ENCODE measurements around the gene ZNF513. TPM values are rescaled to one million over a fixed set of nuclear protein-coding genes. Genes with fewer than 3 reads are reported as not detected.

Gene ZNF513
- total and polyA plus RNA-seq, 2 donors (not counting 1 experiment from before 2014, with no cell fraction given) = 29.0 to 36.8 TPM

GRCh38 chr2:27362678-27363420 lies 17.7 kb downstream of the ZNF513 start:
- intact Hi-C loops (cut with micrococcal nuclease) = no loop called here
- Histone ChIP-seq H3K27ac (ENCODE audit: low read length in 2 of 2) (no peak overlapping the region), H3K4me1 (ENCODE audit: control insufficient read depth in 2 of 2, insufficient read depth in 2 of 2, low read length in 2 of 2) (peaks cover 4 to 5% of the 10 kb centered on the region in 2 donors), H3K27me3 (replicated peaks in 1 of 4; ENCODE audit: control extremely low read depth in 1 of 4, control insufficient read depth in 3 of 4, insufficient read depth in 4 of 4, low read length in 3 of 4) (no peaks in the 10 kb centered on the region), H4K20me1 (ENCODE audit: control insufficient read depth, insufficient read depth, low read length, poor library complexity, severe bottlenecking) (no peaks in the 10 kb centered on the region), H3K36me3 (replicated peaks in 1 of 2; ENCODE audit: control extremely low read depth in 1 of 2, control insufficient read depth in 1 of 2, extremely low read depth in 1 of 2, insufficient read depth in 2 of 2, low read length in 1 of 2) (peaks cover 0 to 35% of the 10 kb centered on the region in 2 experiments), H3K9me3 (ENCODE audit: control extremely low read depth in 1 of 3, control insufficient read depth in 2 of 3, insufficient read depth in 1 of 3, low read length in 2 of 3) (no peaks in the 10 kb centered on the region), H3K9ac (ENCODE audit: low read length) (no peak overlapping the region), H3K4me2 (replicated peaks; ENCODE audit: low read depth, low read length, poor library complexity, severe bottlenecking) (no peak overlapping the region), H3K4me3 (ENCODE audit: control extremely low read depth in 1 of 5, extremely low read depth in 1 of 5, insufficient read depth in 1 of 5, low read depth in 2 of 5, low read length in 4 of 5) (no peak overlapping the region), H3K79me2 (ENCODE audit: control insufficient read depth, insufficient read depth, low read length) (peaks cover 8% of the 10 kb centered on the region), H2AFZ (ENCODE audit: insufficient read depth, low read depth, low read length, poor library complexity, severe bottlenecking) (no peak overlapping the region)
- CTCF ChIA-PET = no interaction called here
- POLR2A ChIA-PET = no interaction called here
- ATAC-seq (ENCODE audit: low read depth) (no peak), DNase-seq (no peak)
- WGBS (ENCODE audit: insufficient coverage) = 100% methylated on average over 3 of the region's 4 CpGs
- H3K4me1 Mint-ChIP-seq = peaks cover 6% of the 10 kb centered on the region
- no peak overlapping the region for H3K27ac Mint-ChIP-seq
- TF ChIP-seq EZH2 (IDR thresholded peaks at IDR 0.05; ENCODE audit: borderline replicate concordance, insufficient read depth, low read depth, low read length, poor library complexity, severe bottlenecking) = no peak
- TF ChIP-seq CTCF (IDR thresholded peaks at IDR 0.05) = no peak
- no peak overlapping the region for H3K4me3 Mint-ChIP-seq
- no peaks in the 10 kb centered on the region for H3K27me3 Mint-ChIP-seq
- H3K9me3 Mint-ChIP-seq (ENCODE audit: insufficient read depth) = no peaks in the 10 kb centered on the region
